ENCODE results near the gene PTPRO.

Gene PTPRO

GRCh38 chr12:15574353-15574752 is 252.0 kb downstream of the PTPRO start:
- no peak for DNase-seq

- DNase-seq: no peak
Observed at GRCh38 chr12:15575671-15576541, 253.6 kb downstream of the PTPRO start.

- no peak for DNase-seq
Observed at GRCh38 chr12:15580431-15580830, 258.1 kb downstream of the PTPRO start.

GRCh38 chr12:15581006-15581405 is 258.7 kb downstream of the PTPRO start:
- DNase-seq: no peak

- DNase-seq: no peak
Observed at GRCh38 chr12:15583804-15584203, 261.5 kb downstream of the PTPRO start.

GRCh38 chr12:15584366-15585041 is 262.2 kb downstream of the PTPRO start:
- DNase-seq: no peak

GRCh38 chr12:15589328-15590032 is 267.2 kb downstream of the PTPRO start:
- DNase-seq: no peak

GRCh38 chr12:15590180-15590826 is 268.0 kb downstream of the PTPRO start:
- DNase-seq: no peak

- no peak for DNase-seq
Observed at GRCh38 chr12:15591811-15592210, 269.5 kb downstream of the PTPRO start.

- DNase-seq: no peak
Observed at GRCh38 chr12:15592934-15593333, 270.6 kb downstream of the PTPRO start.

- DNase-seq: no peak
Observed at GRCh38 chr12:15596174-15596573, 273.9 kb downstream of the PTPRO start.

GRCh38 chr12:15597125-15597830 is 275.0 kb downstream of the PTPRO start:
- DNase-seq: no peak

- DNase-seq: no peak
Observed at GRCh38 chr12:15599266-15600037, 277.1 kb downstream of the PTPRO start.

GRCh38 chr12:15600223-15600935 is 278.1 kb downstream of the PTPRO start:
- no peak for DNase-seq

- DNase-seq: no peak
Observed at GRCh38 chr12:15601210-15601800, 279.0 kb downstream of the PTPRO start.

- DNase-seq: no peak
Observed at GRCh38 chr12:15602051-15602672, 279.9 kb downstream of the PTPRO start.

- DNase-seq: no peak
Observed at GRCh38 chr12:15603474-15604085, 281.3 kb downstream of the PTPRO start.

- no peak for DNase-seq
Observed at GRCh38 chr12:15605881-15606590, 283.7 kb downstream of the PTPRO start.

GRCh38 chr12:15608406-15608805 is 286.1 kb downstream of the PTPRO start:
- DNase-seq: no peak
